Measurements from ENCODE around the gene RAB38. TPM values are rescaled to one million over a fixed set of nuclear protein-coding genes. Genes with fewer than 3 reads are reported as not detected.

The RAB38 gene
- total RNA-seq, 1 donor from 2014 or later, result 7.3 TPM

DNA sequence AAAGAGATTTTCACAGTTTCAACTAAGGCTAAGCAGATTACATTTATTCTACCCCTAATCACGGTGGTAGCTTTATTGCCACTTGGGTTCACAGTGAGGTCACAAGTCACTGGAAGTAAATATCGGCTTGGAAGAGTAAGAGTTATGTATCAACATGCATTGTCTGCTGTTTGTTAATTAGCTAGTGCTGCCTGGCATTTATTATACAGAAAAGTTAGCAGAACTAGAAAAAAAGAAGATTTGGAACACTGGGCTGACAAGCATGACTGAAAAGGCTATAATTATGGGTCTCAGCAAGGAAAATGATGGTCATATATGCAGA lies 13.7 kb upstream of the RAB38 start:
- TF ChIP-seq, protein P1, sequence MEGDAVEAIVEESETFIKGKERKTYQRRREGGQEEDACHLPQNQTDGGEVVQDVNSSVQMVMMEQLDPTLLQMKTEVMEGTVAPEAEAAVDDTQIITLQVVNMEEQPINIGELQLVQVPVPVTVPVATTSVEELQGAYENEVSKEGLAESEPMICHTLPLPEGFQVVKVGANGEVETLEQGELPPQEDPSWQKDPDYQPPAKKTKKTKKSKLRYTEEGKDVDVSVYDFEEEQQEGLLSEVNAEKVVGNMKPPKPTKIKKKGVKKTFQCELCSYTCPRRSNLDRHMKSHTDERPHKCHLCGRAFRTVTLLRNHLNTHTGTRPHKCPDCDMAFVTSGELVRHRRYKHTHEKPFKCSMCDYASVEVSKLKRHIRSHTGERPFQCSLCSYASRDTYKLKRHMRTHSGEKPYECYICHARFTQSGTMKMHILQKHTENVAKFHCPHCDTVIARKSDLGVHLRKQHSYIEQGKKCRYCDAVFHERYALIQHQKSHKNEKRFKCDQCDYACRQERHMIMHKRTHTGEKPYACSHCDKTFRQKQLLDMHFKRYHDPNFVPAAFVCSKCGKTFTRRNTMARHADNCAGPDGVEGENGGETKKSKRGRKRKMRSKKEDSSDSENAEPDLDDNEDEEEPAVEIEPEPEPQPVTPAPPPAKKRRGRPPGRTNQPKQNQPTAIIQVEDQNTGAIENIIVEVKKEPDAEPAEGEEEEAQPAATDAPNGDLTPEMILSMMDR (IDR thresholded peaks at IDR 0.05; ENCODE audit: insufficient read depth, low read length, poor library complexity, severe bottlenecking), result no peak
- Histone ChIP-seq H3K27me3 (ENCODE audit: control insufficient read depth, insufficient read depth, low read length) (no peaks in the 10 kb centered on the region), H3K4me3 (ENCODE audit: low read depth, low read length) (no peak overlapping the region), H3K36me3 (ENCODE audit: control insufficient read depth, insufficient read depth, low read length) (no peaks in the 10 kb centered on the region)
- no peak for DNase-seq (ENCODE audit: low read depth)

DNA sequence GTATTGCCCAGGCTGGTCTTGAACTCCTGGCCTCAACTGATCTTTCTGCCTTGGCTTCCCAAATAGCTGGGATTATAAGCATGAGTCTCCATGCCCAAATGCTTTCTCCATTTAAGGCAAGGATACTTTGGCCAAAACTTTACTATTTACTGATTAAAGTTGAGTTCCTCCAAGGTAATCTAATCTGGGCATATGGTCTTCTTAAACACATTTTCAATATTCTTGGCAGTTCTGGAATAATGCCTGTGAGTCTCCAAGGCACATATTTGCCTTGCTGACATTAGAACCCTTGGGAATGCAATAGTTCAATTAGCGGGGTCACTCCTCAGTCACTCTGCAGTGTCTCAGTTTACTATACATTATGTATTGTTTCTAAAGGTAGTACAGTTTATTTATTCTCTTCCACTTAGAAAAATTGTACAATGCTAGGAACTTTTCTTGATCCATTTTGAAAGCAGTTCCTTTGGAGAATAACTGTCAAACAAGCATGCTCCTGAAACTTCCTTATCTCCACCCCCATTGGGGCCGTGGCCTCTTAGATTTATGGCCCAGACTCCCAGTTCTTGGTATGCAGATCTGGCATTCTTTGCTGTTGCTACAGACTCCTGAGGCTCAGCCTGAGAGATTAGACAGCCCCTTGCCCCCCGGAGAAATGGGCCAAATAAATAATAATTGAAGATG lies 13.1 kb upstream of the RAB38 start:
- no peak for DNase-seq (ENCODE audit: low read depth)
- Histone ChIP-seq H3K27me3 (ENCODE audit: control insufficient read depth, insufficient read depth, low read length) (no peaks in the 10 kb centered on the region), H3K4me3 (ENCODE audit: low read depth, low read length) (no peak overlapping the region), H3K36me3 (ENCODE audit: control insufficient read depth, insufficient read depth, low read length) (no peaks in the 10 kb centered on the region)
- TF ChIP-seq, protein P1 (IDR thresholded peaks at IDR 0.05; ENCODE audit: insufficient read depth, low read length, poor library complexity, severe bottlenecking), result no peak

DNA sequence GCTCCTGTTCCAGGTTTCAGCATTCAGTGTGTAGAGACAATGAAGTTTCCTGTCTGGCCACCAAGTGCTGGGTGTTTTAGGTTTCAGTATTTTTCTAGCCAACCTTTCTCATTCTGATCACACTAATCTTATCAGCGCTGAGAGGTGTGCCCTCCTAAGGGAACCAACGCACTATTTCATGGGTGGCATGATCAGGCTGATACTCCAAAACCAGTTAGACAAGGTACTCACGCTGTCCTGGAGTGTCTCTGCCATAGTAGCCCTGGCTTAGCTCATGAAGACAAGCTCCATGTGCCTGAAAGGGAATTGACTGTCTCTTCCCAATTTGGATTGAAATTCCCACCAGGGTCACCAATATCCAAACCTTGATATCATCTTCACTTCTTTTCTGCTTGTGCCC lies 8.0 kb upstream of the RAB38 start:
- TF ChIP-seq, protein P1 (IDR thresholded peaks at IDR 0.05; ENCODE audit: insufficient read depth, low read length, poor library complexity, severe bottlenecking), result no peak
- Histone ChIP-seq H3K36me3 (ENCODE audit: control insufficient read depth, insufficient read depth, low read length) (no peaks in the 10 kb centered on the region), H3K27me3 (ENCODE audit: control insufficient read depth, insufficient read depth, low read length) (no peaks in the 10 kb centered on the region), H3K4me3 (ENCODE audit: low read depth, low read length) (no peak overlapping the region)
- DNase-seq (ENCODE audit: low read depth), result no peak

DNA sequence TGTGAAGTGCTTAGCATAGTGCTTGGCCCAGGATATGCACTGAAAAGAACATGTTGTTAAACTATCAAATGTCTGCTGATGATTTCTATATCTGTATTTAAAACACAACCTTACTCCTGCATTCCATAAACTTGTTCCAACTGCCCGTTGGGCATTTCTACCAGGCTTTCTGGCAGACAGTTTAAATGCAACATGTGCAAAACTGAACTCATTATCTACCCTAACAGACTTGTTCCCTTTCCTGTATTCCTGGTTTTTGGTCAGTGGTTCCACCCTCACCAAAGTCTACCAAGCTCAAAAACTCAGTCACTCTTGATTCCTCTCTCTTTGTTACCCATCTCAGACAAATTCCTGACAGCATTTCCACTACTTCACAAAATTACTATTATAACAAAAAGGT lies 6.5 kb upstream of the RAB38 start:
- TF ChIP-seq, protein P1 (IDR thresholded peaks at IDR 0.05; ENCODE audit: insufficient read depth, low read length, poor library complexity, severe bottlenecking), result no peak
- H3K36me3 ChIP-seq (ENCODE audit: control insufficient read depth, insufficient read depth, low read length), result no peaks in the 10 kb centered on the region
- no peak for DNase-seq (ENCODE audit: low read depth)
- no peaks in the 10 kb centered on the region for H3K27me3 ChIP-seq (ENCODE audit: control insufficient read depth, insufficient read depth, low read length)
- H3K4me3 ChIP-seq (ENCODE audit: low read depth, low read length), result no peak overlapping the region

DNA sequence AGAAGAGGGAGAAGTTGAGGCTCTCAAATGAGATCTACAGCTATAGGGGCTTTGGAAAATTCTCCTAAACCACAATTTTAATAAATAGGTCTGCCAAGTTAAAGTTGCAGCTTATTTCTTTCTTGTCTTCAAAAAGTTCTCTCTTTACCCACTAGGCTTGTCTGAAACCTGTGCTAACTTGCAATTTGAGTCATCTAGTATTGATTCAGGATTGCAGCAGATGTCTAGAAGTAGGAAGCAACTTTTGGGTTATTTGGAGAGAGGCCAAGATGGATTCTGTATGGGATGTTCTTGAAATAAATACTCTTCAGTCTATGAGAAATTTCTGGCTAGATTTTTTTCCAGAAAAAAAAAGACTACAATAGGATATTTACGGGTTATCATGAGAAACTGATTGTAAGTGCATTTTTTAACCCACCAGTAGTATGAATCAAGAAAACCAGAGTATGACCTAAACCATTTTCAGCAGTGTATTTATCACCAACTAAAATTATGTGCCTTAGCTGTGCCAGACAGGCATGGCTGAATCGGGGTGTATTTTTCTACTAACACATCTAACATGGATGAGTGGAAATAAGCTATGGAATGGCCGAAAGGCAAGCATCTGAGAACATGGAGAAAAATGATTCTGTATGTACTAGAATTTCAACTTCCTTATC lies 4.9 kb upstream of the RAB38 start:
- Histone ChIP-seq H3K27me3 (ENCODE audit: control insufficient read depth, insufficient read depth, low read length) (no peaks in the 10 kb centered on the region), H3K36me3 (ENCODE audit: control insufficient read depth, insufficient read depth, low read length) (no peaks in the 10 kb centered on the region), H3K4me3 (ENCODE audit: low read depth, low read length) (no peak overlapping the region)
- DNase-seq (ENCODE audit: low read depth), result no peak
- TF ChIP-seq, protein P1 (IDR thresholded peaks at IDR 0.05; ENCODE audit: insufficient read depth, low read length, poor library complexity, severe bottlenecking), result no peak

DNA sequence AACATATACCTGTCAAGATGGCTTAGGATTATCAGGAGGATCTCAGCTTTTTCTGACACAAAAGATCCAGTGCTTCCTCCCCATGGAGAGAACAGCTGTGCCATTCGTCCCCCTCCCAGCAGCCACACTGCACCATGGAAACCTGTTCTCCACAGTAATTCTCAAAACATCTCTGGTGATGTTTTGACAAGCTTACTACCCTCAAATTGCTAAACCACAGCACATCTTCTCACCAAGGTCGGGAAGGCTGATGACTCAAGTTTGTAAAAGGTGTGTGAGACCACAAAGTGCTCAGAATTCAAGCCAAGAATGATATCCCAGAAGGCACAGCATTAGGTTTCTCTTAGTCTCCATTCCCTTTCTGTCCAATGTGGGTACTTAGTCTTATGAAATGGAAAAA lies 3.9 kb upstream of the RAB38 start:
- TF ChIP-seq, protein P1 (IDR thresholded peaks at IDR 0.05; ENCODE audit: insufficient read depth, low read length, poor library complexity, severe bottlenecking), result no peak
- no peak overlapping the region for H3K4me3 ChIP-seq (ENCODE audit: low read depth, low read length)
- DNase-seq (ENCODE audit: low read depth), result peak; percentile 84
- H3K27me3 ChIP-seq (ENCODE audit: control insufficient read depth, insufficient read depth, low read length), result no peaks in the 10 kb centered on the region
- no peaks in the 10 kb centered on the region for H3K36me3 ChIP-seq (ENCODE audit: control insufficient read depth, insufficient read depth, low read length)

Measured in kidney epithelial cell (primary cell).